NCI-H446 treated with DMSO at 0.1 percent for 48 hours (cell line): ENCODE data around the gene SAP25.

Experiments
- DNase-seq: peaks from one replicate; lab custom pipeline; 2025; lab: John Stamatoyannopoulos, UW

The SAP25 gene

GRCh38 chr7:100595188-100595587 lies 21.5 kb upstream of the SAP25 start:
- DNase-seq: no peak

DNA sequence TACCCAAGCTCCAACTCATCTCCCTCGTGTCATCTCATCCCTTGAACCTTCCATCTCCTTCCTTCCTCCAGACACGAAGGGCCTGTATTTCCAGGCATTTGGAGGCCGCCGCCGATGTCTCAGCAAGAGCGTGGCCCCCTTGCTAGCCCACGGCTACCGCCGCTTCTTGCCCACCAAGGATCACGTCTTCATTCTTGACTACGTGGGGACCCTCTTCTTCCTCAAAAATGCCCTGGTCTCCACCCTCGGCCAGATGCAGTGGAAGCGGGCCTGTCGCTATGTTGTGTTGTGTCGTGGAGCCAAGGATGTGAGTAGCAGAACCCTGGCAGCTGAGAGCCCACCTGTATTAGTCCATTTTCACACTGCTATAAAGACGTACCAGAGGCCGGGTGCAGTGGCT lies 17.9 kb upstream of the SAP25 start:
- no peak for DNase-seq

- no peak for DNase-seq
Measured at GRCh38 chr7:100590077-100590737, 16.5 kb upstream of the SAP25 start.

- DNase-seq: no peak
Measured at GRCh38 chr7:100589341-100589947, 15.7 kb upstream of the SAP25 start.

- no peak for DNase-seq
Measured at GRCh38 chr7:100588438-100588837, 14.7 kb upstream of the SAP25 start.

DNA sequence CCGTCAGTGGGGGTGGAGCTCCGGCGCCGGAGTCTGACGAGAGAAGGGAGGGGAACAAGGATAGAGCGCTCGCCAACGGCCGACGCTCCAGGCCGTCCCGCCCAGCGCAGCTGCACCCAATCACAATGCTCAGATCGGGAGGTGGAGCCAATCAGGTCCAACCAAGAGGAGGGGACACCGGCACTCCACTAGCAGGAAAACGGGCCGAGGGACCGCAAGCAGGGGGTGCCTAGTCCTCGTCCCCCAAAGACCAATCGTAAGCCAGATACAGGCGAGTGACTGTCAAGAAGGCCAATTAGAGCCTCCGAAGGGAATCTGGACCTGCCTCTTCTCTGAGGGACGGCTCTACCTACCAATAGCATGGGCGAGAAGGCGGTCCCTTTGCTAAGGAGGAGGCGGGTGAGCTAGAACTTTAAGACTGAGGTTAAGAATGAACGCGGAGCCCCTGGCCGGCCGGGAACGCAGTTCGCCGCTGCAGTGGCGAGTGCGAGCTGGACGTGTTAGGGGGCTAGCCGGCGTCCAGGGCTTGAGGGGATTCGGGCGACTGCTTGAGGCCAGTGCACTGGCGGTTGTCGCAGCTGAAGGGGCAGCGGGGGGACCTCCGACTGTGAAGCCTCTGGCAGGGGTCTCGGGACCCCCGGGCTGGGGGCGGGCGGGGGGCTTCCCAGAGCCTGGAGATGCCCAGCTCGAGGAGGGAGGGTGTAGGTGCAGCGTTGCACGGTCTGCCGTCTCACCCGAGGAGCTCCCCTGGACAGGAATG lies 12.7 kb upstream of the SAP25 start, which contains the start of gene FBXO24:
FBXO24 (plus strand) TSS at position 63 of the 760 bp plus-strand sequence; CDS start at position 361, 298 bp downstream.
- DNase-seq: peak; percentile 99

DNA sequence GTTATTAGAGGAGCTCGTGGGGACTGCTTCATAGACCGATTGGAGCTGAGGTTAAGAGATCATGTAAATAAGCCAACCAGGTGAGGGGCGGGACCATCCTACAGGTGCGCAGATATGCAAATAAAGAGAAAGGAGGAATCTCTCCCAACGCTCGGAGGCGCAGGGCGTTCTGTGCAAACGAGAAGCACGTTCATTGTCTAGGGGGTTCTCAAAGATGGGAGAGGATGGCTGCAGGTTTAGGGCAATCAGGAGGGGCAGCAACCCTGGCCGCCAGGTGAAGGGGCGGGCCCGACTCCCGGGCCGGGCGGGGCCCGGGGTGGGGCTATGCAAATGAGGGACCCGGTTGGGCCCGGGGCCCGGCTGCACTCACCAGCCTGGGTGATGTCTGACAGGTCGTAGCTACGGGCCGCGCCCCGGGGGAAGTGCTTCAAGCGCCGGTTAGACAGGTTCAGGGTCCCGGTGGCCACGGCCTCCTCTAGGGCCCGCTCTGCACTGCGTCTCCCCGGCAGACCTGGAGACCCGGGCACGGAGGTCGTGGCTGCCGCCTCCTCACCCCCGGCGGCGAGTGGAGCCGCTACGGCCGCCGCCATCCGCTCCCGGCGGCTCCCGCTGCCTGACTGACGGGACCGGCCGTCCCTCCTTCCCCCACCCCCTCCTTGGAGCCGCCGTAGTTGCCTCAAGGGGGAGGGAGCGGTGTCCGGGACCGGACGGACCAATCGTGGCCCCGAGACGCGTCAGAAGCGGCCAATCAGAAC lies 12.0 kb upstream of the SAP25 start, which contains the start of gene LRCH4:
LRCH4 (minus strand) TSS at position 619 of the 755 bp plus-strand sequence; CDS start at position 590, 29 bp downstream.
- DNase-seq: no peak

GRCh38 chr7:100584683-100585510 lies 11.2 kb upstream of the SAP25 start:
- DNase-seq: no peak

DNA sequence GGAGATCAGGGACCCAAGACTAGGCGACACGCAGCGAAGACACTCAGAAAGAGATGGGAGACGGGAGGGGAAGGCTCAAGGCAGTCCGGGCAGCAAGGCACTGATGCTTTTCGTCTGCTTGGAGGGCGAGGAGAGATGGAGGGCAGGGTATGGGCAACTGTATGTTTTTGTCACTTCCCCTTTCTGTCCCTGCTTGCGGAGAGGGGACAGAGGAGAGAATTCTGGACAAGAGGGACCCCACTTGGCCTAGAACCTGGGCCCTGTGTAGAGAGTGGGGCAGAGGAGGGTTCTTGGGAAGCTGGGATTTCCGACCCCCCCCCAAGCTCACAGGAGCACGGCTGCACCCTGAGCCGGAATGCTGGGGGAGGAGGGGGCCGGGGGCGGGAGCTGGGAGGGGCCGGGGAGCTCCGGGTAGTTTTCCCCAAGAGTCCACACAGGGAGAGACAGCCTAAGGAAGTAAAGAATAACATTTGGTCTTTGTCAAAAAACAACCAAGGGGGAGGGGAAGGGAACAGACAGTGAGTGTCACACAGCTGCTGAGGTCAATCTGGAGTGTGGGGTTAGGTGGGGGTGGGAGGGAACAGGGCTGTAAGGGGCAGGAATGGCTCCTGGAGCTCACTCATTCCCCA lies 10.5 kb upstream of the SAP25 start:
- DNase-seq: no peak

- no peak for DNase-seq
Measured at GRCh38 chr7:100583132-100584053, 9.7 kb upstream of the SAP25 start.

DNA sequence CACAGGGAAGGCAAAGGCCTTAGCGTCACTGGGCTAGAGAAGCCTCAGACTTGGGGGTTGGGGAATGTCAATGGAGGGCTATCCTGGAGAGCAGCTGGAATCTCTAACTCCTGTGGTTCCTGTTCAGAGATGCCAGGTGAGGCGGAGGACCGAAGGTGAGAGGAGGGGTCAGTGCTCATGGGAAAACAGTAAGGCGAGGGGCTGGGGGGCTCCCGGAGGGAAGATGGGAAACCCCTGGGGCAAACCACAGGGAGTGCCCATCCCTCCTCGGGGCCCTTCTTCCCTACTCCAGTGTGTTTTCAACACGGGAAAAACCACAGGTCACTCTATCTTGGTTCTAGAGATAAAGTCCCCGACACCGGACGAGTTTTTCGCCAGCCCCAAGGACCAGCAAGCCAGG lies 8.9 kb upstream of the SAP25 start:
- DNase-seq: no peak

- DNase-seq: no peak
Measured at GRCh38 chr7:100582041-100582579, 8.4 kb upstream of the SAP25 start.

- DNase-seq: no peak
Measured at GRCh38 chr7:100580466-100581283, 7.0 kb upstream of the SAP25 start.

- DNase-seq: no peak
Measured at GRCh38 chr7:100578246-100579183, 4.8 kb upstream of the SAP25 start.

- DNase-seq: no peak
Measured at GRCh38 chr7:100577507-100577906, 3.8 kb upstream of the SAP25 start.

- no peak for DNase-seq
Measured at GRCh38 chr7:100577103-100577502, 3.4 kb upstream of the SAP25 start.

GRCh38 chr7:100576384-100576993 lies 2.8 kb upstream of the SAP25 start:
- no peak for DNase-seq
